Middle frontal gyrus (tissue), 1 donor: ENCODE measurements around the gene PAGR1.
A peak's percentile ranks its signal among the peaks of the same experiment; 100 is the strongest.
"Not testable (repeated sequence)": the region's sequence is repeated elsewhere in the genome, so short reads cannot be mapped to it uniquely, and the experiment has no call there.

Experiments
- DNase-seq: peaks from one replicate; pipeline ENCODE4 v3.0.0-alpha.2; 2015; ENCODE audit warnings: low spot score; ENCODE audit errors: extremely low spot score

Gene PAGR1

DNA sequence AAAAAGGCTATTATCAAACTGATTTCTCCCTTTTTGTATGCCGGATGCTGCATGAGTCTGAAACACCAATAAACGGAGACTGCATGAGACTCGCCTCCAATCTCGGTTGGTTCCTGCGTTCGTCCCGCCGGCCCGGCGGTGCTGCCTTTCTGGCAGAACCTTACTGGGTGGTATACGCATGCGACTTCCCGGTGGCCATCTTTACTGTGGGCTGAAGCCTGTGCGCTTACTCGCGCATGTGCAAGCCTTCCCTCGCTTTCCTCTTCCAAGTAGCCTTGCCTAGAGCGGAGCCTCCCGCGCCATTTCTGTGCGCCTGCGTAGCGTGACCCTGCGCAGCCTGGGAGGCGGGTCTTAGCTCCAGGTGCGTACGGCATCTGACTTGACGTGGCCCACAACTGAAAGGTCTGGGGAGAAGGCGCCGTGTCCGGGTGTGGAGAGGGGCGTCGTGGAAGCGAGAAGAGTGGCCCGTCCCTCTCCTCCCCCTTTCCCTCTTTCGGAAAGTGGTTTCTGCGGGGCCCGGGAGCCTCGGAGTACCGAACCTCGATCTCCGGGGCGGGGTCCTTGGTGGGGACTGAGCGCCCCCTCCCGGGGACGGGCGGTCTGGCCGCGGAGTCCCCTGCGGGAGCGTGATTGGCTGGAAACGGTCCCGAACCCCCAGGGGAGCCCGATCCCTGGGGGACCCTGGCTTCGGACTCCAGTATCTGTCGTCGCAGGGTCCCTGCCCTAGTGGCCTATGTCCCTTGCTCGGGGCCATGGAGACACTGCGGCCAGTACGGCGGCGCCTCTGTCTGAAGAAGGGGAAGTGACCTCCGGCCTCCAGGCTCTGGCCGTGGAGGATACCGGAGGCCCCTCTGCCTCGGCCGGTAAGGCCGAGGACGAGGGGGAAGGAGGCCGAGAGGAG is at the start of gene PAGR1:
PAGR1 (plus strand) TSS at position 360 of the 901 bp plus-strand sequence; CDS start at position 734, 374 bp downstream.
- DNase-seq, result peak; percentile 97

DNA sequence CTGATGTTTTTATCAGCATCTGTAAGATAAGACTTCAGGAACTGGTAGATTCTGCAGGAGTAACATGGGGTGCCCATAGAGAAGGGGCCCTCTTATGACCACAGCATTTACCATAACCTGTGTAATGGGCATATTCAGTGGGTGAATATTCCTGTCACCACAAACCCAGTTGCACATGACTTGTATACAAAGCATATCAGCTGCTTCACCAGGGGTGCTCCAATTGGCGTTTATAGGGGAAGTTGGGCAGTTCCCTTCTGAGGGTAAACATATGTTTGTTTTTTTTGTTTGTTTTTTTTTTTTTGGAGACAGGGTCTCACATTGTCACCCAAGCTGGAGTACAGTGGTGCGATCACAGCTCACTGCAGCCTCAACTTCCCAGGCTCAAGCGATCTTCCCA is 49.4 kb upstream of the PAGR1 start:
- DNase-seq, result no peak

DNA sequence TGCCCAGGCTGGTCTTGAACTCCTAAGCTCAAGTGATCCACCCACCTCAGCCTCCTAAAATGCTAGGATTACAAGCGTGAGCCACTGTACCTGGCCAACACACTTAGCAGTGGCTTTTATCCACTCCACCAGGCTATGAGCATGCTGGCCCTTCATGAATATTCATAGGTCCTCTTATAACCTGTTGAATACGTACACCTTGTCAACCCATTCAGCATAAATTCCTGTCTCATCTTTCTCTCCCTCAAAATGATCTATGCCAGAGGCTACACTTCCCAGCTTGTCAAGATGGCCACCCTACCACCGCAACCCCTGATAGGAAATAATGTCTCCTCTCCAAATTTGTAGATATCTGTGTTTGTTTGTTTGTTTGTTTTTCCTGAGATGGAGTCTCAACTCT is 48.9 kb upstream of the PAGR1 start:
- no peak for DNase-seq

DNA sequence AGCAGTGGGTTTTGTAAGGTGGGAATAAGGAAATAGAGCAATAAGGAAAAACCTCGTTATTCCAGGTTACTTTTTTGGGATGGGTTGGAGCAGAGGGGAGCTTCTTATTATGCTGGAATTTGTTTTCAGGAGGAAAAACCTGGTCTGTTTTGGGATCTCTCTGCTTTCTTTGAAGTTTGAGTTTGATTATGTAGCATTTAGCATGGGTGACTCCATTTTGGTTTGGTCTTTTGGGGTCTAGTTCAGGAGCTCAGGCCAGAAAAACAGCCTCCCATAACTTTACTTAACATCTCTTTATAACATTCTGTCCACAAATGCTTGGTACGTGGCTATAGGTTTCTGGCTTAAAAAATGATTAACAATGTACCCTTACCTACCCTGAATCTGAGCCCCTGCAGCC is 46.4 kb upstream of the PAGR1 start:
- DNase-seq, result no peak

DNA sequence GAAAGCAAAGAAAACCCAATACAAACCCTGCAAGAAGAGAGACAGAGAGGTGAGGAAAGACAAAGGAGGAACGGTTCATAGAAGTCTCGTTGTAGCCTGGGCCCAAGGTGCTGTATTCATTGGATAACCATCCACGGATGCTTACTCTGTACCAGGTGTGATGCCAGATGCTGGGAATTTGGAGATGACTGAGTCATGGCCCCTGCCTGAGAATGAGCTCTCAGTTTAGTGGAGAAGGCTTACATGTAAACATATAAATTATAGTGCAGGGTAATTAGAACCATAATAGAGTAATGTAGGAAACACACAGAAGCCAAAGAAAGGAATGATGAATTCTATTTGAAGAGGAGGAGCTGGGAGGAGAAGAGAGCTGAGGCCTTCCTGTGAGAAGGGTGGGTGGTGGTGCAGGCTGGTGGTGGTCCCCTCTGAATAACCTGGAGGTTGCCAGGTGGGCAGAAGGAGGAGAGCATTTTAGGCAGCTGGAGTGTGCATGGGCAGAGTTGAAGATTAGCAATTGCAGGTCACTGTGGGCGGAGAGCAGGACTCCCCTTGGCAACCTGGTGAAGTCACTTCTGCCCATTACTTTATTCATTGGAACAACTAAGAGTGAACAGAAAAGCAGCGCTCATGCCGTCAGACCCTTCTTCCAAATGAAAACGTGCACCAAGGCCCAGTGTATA is 45.6 kb upstream of the PAGR1 start:
- no peak for DNase-seq

DNA sequence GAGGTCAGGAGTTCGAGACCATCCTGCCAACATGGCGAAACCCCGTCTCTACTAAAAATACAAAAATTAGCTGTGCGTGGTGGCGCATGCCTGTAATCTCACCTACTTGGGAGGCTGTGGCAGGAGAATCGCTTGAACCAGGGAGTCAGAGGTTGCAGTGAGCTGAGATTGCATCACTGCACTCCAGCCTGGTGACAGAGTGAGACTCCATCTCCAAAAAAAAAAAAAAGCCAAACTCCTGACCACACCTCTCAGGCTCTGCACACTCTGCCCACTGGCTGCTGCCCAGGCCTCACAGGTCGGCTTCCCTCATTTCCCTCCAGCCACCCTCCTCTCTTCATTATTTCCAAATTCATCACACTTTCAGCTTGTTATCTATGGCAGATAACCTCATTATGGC is 43.6 kb upstream of the PAGR1 start:
- not testable (repeated sequence) for DNase-seq

DNA sequence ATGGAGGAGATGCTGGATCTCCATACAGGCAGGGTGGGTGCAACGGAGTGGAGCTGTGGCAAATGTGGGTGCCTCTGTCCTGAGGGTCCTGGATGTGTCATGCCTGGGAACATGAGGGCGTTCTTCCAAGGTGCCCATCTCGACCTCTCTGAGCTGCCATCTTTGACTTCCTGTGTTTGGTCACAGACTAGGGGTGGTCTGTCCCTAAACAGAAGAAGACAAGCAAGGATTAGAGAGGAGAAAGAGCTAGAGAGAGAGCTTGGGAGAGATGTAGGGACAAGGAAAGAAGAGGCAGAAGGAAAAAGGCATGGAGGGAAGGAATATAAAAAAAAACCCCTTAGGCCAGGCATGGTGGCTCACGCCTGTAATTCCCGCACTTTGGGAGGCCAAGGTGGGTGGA is 41.2 kb upstream of the PAGR1 start:
- no peak for DNase-seq

DNA sequence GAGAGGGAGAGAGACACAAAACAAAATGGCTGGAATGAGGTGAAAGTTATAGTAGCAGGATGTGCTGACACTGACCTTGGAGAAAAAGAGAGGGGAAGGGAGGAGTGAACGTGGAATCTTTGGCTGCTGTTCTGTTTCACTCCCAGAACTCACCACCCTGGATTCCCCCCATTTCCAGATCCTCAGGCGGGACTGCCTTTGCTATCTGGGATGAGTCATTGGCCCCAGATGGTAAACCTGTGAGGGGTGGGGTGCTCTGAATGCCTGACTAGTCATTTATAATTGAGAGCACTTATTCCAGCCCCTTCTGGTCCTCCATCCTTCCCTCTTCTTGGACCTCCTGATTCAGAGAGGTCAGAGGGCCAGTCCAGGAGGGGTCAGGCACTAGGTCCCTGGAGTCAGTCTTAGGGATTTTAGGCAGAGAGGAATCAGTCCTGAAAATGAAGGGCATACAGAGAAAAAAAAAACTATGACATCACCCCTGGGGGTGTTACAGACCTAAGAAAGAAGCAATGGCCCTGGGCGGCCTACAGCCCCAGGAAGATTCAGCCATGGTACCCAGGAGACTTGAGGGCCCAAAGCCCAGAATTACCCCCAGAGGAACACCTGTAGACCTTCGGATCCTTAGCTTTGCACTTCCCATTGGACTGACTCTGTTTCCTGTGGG is 40.1 kb upstream of the PAGR1 start:
- DNase-seq, result no peak

DNA sequence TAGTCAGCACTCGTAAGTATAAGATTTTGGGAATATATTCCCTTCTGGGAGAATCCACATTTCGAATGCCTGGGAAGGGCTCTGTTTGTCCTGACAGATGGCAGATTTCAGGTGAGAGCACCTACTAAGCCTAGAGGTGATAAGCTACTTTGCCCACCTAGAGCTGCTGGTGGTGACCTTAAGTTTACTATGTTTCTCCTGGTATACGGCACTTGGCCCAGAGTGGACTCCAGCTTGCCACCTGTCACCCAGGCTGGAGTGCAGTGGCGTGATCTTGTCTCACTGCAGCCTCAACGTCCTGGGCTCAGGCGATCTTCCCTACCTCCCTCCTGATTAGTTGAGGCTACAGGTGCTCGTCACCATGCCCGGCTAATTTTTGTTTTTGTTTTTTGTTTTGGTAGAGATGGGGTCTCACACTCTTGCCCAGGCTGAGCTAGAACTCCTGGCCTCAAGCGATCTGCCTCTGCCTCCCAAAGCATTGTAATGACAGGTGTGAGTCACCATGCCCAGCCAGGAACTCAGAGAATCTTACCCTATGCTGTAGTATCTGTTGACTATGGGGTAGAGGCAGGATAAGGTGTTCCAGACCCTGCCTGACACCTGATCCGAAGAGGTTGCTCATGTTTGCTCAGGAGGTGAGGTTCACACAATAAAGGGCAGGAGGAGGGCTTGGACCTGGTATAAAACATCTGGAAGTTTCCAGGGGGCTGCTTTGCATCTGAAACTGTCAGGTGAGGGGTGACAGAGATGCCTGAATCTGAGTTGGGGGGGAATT is 38.2 kb upstream of the PAGR1 start, which contains the start of gene ZG16:
ZG16 (plus strand) TSS at position 681 of the 775 bp plus-strand sequence. CDS start 1,011 bp downstream, outside the sequence.
- no peak for DNase-seq

DNA sequence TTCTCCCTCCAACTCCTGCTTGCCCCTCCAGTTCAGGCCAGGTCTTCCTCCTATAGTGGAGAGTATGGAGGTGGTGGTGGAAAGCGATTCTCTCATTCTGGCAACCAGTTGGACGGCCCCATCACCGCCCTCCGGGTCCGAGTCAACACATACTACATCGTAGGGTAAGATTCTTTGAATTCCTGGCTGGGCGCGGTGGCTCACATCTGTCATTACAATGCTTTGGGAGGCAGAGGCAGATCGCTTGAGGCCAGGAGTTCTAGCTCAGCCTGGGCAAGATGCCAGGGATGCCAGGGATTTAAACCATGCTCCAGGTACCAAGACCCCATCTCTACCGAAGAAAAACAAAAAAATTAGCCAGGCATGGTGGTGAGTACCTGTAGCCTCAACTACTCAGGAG is 36.5 kb upstream of the PAGR1 start:
- DNase-seq, result no peak

DNA sequence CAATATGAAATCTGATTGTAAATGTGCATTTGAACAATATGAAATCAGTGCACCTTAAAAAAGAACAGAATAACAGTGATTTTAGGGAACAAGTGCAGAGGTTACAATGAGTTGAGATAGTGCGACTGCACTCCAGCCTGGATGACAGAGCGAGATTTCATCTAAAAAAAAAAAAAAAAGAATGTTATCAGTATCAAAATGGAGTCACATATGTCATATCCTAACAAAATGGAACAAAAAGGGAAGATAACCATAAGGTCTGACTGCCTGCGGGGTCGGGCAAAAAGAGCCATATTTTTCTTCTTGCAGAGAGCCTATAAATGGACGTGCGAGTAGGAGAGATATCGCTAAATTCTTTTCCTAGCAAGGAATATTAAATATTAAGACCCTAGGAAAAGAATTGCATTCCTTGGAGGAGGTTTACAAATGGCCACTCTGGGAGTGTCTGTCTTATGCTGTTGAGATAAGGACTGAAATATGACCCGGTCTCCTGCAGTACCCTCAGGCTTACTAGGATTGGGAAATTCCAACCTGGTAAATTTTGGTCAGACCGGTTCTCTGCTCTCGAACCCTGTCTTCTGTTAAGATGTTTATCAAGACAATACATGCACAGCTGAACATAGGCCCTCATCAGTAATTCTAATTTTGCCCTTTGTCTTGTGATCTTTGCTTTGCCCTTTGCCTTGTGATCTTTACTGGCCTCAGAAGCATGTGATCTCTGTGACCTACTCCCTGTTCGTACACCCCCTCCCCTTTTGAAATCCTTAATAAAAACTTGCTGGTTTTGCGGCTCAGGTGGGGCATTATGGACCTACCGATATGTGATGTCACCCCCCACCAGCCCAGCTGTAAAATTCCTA is 32.6 kb upstream of the PAGR1 start:
- DNase-seq, result not testable (repeated sequence)

DNA sequence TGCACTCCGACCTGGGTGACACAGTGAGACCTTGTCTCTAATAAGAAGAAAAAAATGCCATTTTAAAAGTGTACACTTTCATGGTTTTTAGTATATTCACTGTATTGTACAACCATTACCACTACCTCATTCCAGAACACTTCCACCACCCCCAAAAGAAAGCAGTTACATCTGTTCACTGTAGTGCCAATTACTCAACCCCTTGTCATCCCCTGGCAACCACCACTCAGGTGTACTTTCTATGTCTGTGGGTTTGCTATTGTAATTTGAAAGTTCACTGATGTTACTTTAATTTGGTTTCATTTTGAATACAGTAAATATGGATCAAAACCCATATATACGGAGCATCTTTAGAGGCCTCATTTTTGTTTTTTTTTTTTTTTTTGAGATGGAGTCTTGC is 31.8 kb upstream of the PAGR1 start:
- no peak for DNase-seq

DNA sequence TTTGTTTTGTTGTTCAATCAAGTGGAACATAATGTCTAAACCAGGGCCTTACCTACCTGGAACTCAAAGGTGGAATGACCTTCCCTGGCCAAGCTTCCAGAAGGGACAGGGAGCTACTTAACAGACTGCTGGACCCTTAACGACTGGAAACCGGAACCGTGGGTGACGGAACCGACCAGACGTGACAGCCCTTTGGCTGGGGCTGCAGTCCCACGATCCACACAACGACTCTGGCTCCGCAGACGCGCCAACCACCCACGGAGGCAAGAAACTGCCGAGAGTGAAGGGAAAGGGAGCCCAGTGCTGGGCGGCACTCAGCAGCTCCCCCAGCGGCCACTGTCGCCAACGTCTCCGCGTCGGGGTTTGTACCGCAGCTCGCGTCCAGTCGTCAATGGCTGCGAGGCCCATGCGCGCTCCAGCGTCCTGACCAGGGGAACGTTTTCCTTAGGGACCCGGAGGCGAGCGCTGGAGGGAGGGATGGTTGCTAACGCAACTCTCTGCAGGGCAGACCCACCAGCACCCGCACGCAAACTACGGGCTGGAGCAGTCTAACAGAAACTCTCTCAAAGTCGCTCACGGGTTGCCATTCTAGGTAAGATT is 31.0 kb upstream of the PAGR1 start:
- DNase-seq, result no peak

DNA sequence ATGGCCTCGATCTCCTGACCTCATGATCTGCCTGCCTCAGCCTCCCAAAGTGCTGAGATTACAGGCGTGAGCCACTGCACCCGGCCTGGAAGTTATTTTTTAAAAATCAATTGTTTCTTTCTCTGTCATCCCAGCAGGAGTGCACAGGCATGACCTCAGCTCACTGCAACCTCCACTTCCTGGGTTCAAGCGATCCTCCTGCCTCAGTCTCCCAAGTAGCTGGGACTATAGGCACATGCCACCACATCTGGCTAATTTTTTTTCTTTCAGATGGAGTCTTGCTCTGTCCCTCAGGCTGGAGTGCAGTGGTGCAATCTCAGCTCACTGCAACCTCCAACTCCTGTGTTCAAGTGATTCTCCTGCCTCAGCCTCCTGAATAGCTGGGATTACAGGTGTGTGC is 28.8 kb upstream of the PAGR1 start:
- DNase-seq, result not testable (repeated sequence)

DNA sequence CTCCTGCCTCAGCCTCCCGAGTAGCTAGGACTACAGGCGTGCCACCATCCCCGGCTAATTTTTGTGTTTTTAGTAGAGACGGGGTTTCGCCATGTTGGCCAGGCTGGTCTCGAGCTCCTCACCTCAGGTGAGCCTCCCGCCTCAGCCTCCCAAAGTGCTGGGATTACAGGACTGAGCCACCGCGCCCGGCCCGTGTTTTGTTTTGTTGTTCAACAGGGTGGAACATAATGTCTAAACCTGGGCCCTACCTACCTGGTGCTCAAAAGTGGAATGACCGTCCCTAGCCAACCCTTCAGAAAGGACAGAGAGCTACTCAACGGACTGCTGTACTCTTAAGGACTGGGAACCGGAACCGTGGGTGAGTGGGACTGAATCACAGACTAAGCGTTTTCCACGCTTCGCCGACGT is 26.2 kb upstream of the PAGR1 start:
- no peak for DNase-seq

DNA sequence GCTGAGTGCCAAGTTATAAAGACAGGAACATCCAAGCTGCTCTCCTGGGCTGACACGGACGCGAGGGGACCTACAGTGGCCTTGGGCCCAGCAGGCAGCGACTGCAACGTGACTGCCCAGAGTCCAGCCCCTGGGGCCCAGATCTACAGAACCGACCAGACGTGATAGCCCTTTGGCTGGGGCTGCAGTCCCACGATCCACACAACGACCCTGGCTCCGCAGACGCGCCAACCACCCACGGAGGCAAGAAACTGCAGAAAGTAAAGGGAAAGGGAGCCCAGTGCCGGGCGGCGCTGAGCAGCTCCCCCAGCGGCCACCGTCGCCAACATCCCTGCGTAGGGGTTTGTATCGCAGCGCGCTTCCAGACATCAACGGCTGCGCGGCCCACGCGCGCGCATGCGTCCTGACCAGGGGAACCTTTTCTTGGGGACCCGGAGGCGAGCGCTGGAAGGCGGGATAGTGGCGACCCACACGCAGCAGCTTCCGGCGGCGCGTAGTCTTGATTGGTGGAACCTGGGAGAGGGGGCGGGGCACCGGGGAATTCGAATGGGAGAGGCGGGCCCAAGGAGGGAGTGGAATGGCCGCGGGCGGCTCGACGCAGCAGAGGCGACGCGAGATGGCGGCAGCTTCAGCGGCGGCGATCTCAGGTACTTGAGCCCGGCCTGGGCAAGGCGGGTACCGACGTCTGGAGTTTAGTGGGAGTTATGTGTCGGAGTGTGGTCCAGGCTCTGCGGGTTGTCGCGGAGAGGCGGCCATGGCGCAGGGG is 25.6 kb upstream of the PAGR1 start, which contains the start of gene KIF22:
KIF22 (plus strand) TSS at position 569 of the 766 bp plus-strand sequence; CDS start at position 578, 9 bp downstream.
- peak; percentile 99 for DNase-seq

DNA sequence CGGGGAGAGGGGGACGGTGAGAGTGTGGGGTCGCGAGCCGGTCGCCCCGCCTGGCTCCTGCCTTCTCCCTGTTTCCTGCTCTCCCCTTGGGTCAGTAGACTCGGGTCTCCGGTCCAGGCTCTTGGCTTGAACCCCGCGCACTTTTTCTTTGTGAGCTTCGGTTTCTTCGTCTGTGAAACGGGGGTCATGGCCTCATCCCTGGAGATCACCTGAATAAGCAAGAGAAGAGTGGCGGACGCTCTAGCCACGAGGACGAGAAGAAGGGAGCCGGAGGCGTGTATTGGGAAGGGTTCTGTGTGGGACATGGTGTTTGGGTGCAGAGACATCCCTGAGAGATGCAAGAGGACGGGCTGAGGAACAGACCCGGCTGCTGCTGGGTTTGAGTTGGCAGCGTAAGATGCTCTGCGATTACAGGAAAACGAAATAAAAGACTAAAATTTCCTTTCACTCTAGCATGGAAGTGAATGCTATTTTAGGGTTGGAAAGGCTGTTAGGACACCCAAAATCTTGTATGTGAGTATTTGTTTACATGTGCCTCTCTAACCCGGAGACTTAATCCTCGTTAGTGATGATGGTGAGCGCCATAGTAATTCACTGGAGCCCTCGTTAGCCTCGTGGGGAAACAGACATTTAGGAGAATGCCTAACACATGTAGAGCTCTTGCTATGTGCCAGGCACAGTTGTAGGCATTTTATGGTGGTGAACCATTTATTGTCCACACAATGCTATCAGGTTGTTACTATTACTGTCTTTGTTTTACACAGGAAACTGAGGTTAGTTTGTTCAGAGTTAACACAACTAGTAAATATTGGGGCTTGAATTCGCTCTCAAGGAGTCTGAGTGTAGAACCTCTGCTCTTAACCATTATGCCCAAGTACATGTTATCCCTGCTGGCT is 24.8 kb upstream of the PAGR1 start:
- no peak for DNase-seq
